Mesendoderm (in vitro differentiated cells): ENCODE measurements around the gene TSHZ1.

Source experiments
- DNase-seq: peaks from one replicate; pipeline ENCODE4 v3.0.0; 2013
- H2AK5ac ChIP-seq: 2 replicates; pipeline ENCODE4 v1.6.1; 2013; ENCODE audit warnings: low read length, inconsistent platforms
- H2BK120ac ChIP-seq: 2 replicates; pipeline ENCODE4 v1.6.1; 2013; ENCODE audit warnings: low read depth, mild to moderate bottlenecking, low read length, moderate library complexity, mixed read lengths
- H2BK15ac ChIP-seq: replicated peaks from 2 replicates; pipeline ENCODE4 v1.6.1; 2013; ENCODE audit warnings: low read depth, mild to moderate bottlenecking, moderate library complexity
- H2BK5ac ChIP-seq: 2 replicates; pipeline ENCODE4 v1.6.1; 2013; ENCODE audit warnings: low read length, inconsistent platforms
- H3K18ac ChIP-seq: 2 replicates; pipeline ENCODE4 v1.6.1; 2013; ENCODE audit warnings: mild to moderate bottlenecking, low read length, mixed read lengths
- H3K23ac ChIP-seq: one replicate; pipeline ENCODE4 v1.6.1; 2013; ENCODE audit warnings: low read length
- H3K27ac ChIP-seq: 2 replicates; pipeline ENCODE4 v1.5.1; 2013; ENCODE audit warnings: low read depth, mild to moderate bottlenecking, inconsistent platforms, low read length, moderate library complexity
- H3K27me3 ChIP-seq: 2 replicates; pipeline ENCODE4 v1.6.1; 2013; ENCODE audit warnings: low read length, control low read depth, mild to moderate bottlenecking, inconsistent platforms; ENCODE audit not compliant: insufficient read depth, poor library complexity
- H3K36me3 ChIP-seq: 2 replicates; pipeline ENCODE4 v1.6.1; 2013; ENCODE audit warnings: low read length, inconsistent platforms; ENCODE audit not compliant: control insufficient read depth, insufficient read depth
- H3K4ac ChIP-seq: one replicate; pipeline ENCODE4 v1.6.1; 2013; ENCODE audit warnings: low read depth, mild to moderate bottlenecking, low read length, moderate library complexity
- H3K4me1 ChIP-seq: 2 replicates; pipeline ENCODE4 v1.6.1; 2013; ENCODE audit warnings: low read depth, low read length, inconsistent platforms; ENCODE audit not compliant: control insufficient read depth
- H3K4me2 ChIP-seq: 2 replicates; pipeline ENCODE4 v1.6.1; 2013; ENCODE audit warnings: low read length
- H3K4me3 ChIP-seq: 2 replicates; pipeline ENCODE4 v1.5.1; 2013; ENCODE audit warnings: mild to moderate bottlenecking, low read length
- H3K56ac ChIP-seq: one replicate; pipeline ENCODE4 v1.6.1; 2013; ENCODE audit warnings: low read length
- H3K79me1 ChIP-seq: 2 replicates; pipeline ENCODE4 v1.6.1; 2013; ENCODE audit warnings: low read length, inconsistent platforms
- H3K79me2 ChIP-seq: 2 replicates; pipeline ENCODE4 v1.6.1; 2013; ENCODE audit warnings: mild to moderate bottlenecking, low read length; ENCODE audit not compliant: control insufficient read depth, insufficient read depth
- H3K9ac ChIP-seq: 2 replicates; pipeline ENCODE4 v1.6.1; 2013; ENCODE audit warnings: low read length, inconsistent platforms
- H4K5ac ChIP-seq: one replicate; pipeline ENCODE4 v1.6.1; 2013; ENCODE audit warnings: low read length
- H4K8ac ChIP-seq: one replicate; pipeline ENCODE4 v1.6.1; 2013; ENCODE audit warnings: low read depth, mild to moderate bottlenecking, control low read depth, low read length, moderate library complexity
- WGBS: extraction: QIAGEN DNeasy Blood & Tissue Kit; methylation state at CpG from one replicate; pipeline ENCODE4 v1.1.7; 2013; ENCODE audit warnings: low lambda C conversion rate, missing lambda C conversion rate; ENCODE audit not compliant: insufficient coverage; ENCODE audit errors: extremely low coverage; 5-methylcytosine and 5-hydroxymethylcytosine counted together

Gene TSHZ1

DNA sequence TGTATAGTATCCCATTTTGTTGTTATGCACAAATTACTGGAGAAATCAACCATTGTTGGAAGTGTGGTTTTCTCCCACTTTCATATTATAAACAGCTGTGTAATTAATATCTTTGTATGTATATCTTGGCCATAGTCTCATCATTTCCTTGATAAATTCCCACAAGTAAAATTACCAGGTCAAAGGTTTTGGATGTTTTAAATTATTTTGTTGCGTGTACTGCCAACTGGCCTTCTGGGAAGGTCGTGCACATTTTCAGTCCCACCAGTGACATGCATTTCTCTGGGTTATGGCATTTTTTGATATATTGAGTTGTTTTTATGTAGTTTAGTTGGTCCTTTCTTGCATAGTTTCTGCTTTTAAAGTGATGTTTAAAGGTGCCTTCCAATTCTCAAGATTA is 41.5 kb downstream of the TSHZ1 start:
- Histone ChIP-seq H2AK5ac (no peak overlapping the region), H3K27me3 (no peaks in the 10 kb centered on the region), H3K4me3 (no peak overlapping the region), H3K4me1 (no peaks in the 10 kb centered on the region), H3K9ac (no peak overlapping the region), H3K27ac (no peak overlapping the region), H3K79me2 (no peaks in the 10 kb centered on the region), H3K4ac (no peak overlapping the region), H4K8ac (no peak overlapping the region), H4K5ac (no peak overlapping the region), H3K79me1 (no peaks in the 10 kb centered on the region), H3K56ac (no peak overlapping the region), H3K36me3 (no peaks in the 10 kb centered on the region), H3K18ac (no peak overlapping the region), H3K4me2 (no peak overlapping the region), H2BK120ac (no peak overlapping the region), H2BK15ac (no peak overlapping the region), H2BK5ac (no peak overlapping the region), H3K23ac (no peak overlapping the region)
- no peak for DNase-seq
- no CpG with 5 or more reads among the region's 2 CpGs for WGBS

- Histone ChIP-seq H3K18ac (no peak overlapping the region), H3K56ac (no peak overlapping the region), H2BK5ac (no peak overlapping the region), H4K5ac (no peak overlapping the region), H3K4me2 (no peak overlapping the region), H2BK15ac (no peak overlapping the region), H3K4me3 (no peak overlapping the region), H3K79me2 (no peaks in the 10 kb centered on the region), H3K23ac (no peak overlapping the region), H2AK5ac (no peak overlapping the region), H3K79me1 (no peaks in the 10 kb centered on the region), H3K27ac (no peak overlapping the region), H3K9ac (no peak overlapping the region), H3K4me1 (no peaks in the 10 kb centered on the region), H3K36me3 (no peaks in the 10 kb centered on the region), H3K4ac (no peak overlapping the region), H2BK120ac (no peak overlapping the region), H3K27me3 (no peaks in the 10 kb centered on the region), H4K8ac (no peak overlapping the region)
- no peak for DNase-seq
- no CpG with 5 or more reads among the region's 1 CpG for WGBS
These were observed 42.4 kb downstream of the TSHZ1 start for GRCh38 chr18:75253043-75253442.

GRCh38 chr18:75253784-75254183 is 43.2 kb downstream of the TSHZ1 start:
- Histone ChIP-seq H3K4me1 (no peaks in the 10 kb centered on the region), H2BK15ac (no peak overlapping the region), H2BK5ac (no peak overlapping the region), H3K4ac (no peak overlapping the region), H3K36me3 (no peaks in the 10 kb centered on the region), H2AK5ac (no peak overlapping the region), H4K8ac (no peak overlapping the region), H3K79me2 (no peaks in the 10 kb centered on the region), H3K27me3 (no peaks in the 10 kb centered on the region), H3K79me1 (no peaks in the 10 kb centered on the region), H2BK120ac (no peak overlapping the region), H4K5ac (no peak overlapping the region), H3K4me3 (no peak overlapping the region), H3K9ac (no peak overlapping the region), H3K4me2 (no peak overlapping the region), H3K27ac (no peak overlapping the region), H3K56ac (no peak overlapping the region), H3K23ac (no peak overlapping the region), H3K18ac (no peak overlapping the region)
- no CpG with 5 or more reads among the region's 4 CpGs for WGBS
- DNase-seq: no peak

- Histone ChIP-seq H3K56ac (no peak overlapping the region), H3K4me1 (no peaks in the 10 kb centered on the region), H3K9ac (no peak overlapping the region), H3K18ac (no peak overlapping the region), H3K27me3 (no peaks in the 10 kb centered on the region), H2AK5ac (no peak overlapping the region), H2BK120ac (no peak overlapping the region), H3K79me1 (no peaks in the 10 kb centered on the region), H3K36me3 (no peaks in the 10 kb centered on the region), H2BK5ac (no peak overlapping the region), H2BK15ac (no peak overlapping the region), H3K79me2 (no peaks in the 10 kb centered on the region), H3K4ac (no peak overlapping the region), H4K8ac (no peak overlapping the region), H4K5ac (no peak overlapping the region), H3K23ac (no peak overlapping the region), H3K27ac (no peak overlapping the region), H3K4me2 (no peak overlapping the region), H3K4me3 (no peak overlapping the region)
- WGBS: no CpG with 5 or more reads among the region's 3 CpGs
- DNase-seq: peak; percentile 4
These were observed 44.5 kb downstream of the TSHZ1 start for GRCh38 chr18:75255094-75255493.

DNA sequence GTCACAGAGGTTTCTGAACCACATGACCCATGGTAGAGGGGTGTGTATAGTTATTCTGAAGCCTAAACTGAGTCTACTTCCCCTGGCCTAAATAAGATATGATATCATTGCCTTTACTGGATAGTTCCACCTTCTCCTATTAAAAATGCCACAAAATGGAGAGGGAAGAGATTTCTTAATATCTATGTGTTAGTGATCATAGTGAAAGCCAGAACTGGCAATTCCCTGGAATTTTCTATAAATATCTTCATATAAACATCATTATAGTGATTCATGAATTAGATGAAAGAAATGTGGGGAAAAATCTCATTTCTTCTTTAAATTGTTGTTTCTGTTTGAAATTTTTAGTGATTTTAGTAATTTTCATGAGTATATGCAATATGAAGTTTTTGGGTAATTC is 45.8 kb downstream of the TSHZ1 start:
- no peak overlapping the region for H3K27ac ChIP-seq
- H3K56ac ChIP-seq: no peak overlapping the region
- no peak overlapping the region for H3K18ac ChIP-seq
- no peaks in the 10 kb centered on the region for H3K79me2 ChIP-seq
- no peaks in the 10 kb centered on the region for H3K4me1 ChIP-seq
- H3K27me3 ChIP-seq: no peaks in the 10 kb centered on the region
- DNase-seq: no peak
- H3K4ac ChIP-seq: no peak overlapping the region
- H3K4me3 ChIP-seq: no peak overlapping the region
- H3K36me3 ChIP-seq: no peaks in the 10 kb centered on the region
- H2BK15ac ChIP-seq: no peak overlapping the region
- H3K79me1 ChIP-seq: no peaks in the 10 kb centered on the region
- no peak overlapping the region for H3K9ac ChIP-seq
- H2AK5ac ChIP-seq: no peak overlapping the region
- no peak overlapping the region for H3K23ac ChIP-seq
- no peak overlapping the region for H4K8ac ChIP-seq
- no peak overlapping the region for H4K5ac ChIP-seq
- no peak overlapping the region for H2BK5ac ChIP-seq
- H2BK120ac ChIP-seq: no peak overlapping the region
- H3K4me2 ChIP-seq: no peak overlapping the region

- Histone ChIP-seq H3K4ac (no peak overlapping the region), H3K9ac (no peak overlapping the region), H3K56ac (no peak overlapping the region), H3K27ac (no peak overlapping the region), H3K18ac (no peak overlapping the region), H3K27me3 (no peaks in the 10 kb centered on the region), H2BK5ac (no peak overlapping the region), H3K4me1 (no peaks in the 10 kb centered on the region), H3K23ac (no peak overlapping the region), H3K36me3 (no peaks in the 10 kb centered on the region), H3K79me2 (no peaks in the 10 kb centered on the region), H2BK120ac (no peak overlapping the region), H3K4me3 (no peak overlapping the region), H4K8ac (no peak overlapping the region), H2BK15ac (no peak overlapping the region), H4K5ac (no peak overlapping the region), H3K4me2 (no peak overlapping the region), H3K79me1 (no peaks in the 10 kb centered on the region), H2AK5ac (no peak overlapping the region)
- no peak for DNase-seq
- no CpG with 5 or more reads among the region's 14 CpGs for WGBS
These were observed 47.0 kb downstream of the TSHZ1 start for GRCh38 chr18:75257605-75258004.
